ENCODE measurements around the gene PCSK6.
"Not testable (repeated sequence)": the region's sequence is repeated elsewhere in the genome, so short reads cannot be mapped to it uniquely, and the experiment has no call there.

PCSK6 gene

DNA sequence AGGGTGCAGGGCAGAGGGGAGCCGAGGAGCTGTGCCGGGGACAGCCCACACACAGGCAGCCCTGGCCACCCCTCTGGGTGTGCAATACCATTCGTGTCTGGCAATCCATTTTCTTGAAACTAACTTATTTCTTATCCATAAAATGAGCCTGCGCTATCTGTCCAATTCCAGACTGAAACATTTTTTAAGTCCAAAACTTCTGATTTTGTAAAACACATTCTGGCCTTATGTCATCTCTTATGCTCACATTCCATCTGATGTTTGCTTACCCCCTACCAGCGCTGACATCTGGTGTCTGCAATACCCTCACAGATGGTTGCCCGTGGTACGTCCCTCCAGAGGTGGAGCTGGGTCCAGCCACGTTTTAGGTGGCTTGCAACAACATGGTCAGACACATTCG, 31.8 kb downstream of the PCSK6 start:
- H3K4me3 ChIP-seq (ENCODE audit: low read depth, low read length): no peak overlapping the region
- TF ChIP-seq, protein P1, sequence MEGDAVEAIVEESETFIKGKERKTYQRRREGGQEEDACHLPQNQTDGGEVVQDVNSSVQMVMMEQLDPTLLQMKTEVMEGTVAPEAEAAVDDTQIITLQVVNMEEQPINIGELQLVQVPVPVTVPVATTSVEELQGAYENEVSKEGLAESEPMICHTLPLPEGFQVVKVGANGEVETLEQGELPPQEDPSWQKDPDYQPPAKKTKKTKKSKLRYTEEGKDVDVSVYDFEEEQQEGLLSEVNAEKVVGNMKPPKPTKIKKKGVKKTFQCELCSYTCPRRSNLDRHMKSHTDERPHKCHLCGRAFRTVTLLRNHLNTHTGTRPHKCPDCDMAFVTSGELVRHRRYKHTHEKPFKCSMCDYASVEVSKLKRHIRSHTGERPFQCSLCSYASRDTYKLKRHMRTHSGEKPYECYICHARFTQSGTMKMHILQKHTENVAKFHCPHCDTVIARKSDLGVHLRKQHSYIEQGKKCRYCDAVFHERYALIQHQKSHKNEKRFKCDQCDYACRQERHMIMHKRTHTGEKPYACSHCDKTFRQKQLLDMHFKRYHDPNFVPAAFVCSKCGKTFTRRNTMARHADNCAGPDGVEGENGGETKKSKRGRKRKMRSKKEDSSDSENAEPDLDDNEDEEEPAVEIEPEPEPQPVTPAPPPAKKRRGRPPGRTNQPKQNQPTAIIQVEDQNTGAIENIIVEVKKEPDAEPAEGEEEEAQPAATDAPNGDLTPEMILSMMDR (IDR thresholded peaks at IDR 0.05; ENCODE audit: low read depth, low read length): no peak

DNA sequence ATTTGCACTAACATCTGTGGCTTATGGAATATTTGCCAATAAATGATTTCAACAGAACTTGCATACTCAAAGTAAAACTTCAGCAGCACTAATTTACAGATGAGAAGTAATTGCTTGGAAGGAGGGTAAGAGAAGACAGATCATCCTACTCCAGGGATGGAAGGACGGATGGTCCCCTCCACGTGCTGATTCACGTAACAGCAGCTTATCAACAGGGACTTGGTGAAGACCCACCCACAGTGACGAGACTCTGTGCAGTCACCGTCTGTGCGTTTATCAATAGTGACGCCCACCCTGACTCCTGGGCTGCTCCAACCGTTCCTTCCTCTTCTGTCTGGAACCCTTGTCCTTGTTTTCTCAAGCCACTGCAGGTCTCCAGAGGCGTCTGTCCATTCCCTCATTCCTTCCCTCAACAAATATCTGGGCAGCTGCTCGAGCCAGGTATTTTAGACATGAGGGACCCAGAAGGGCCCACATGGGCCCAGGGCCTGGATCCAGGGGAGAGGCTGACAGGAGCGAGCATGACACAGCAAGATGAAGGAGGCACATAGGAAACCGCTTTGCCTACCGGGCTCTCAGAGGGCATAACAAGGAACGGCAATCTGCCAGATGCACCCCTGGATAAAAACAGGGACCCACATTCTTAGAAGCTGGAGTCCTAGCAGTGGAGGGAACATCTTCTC, 33.3 kb downstream of the PCSK6 start:
- TF ChIP-seq, protein P1 (IDR thresholded peaks at IDR 0.05; ENCODE audit: low read depth, low read length): no peak
- no peak overlapping the region for H3K4me3 ChIP-seq (ENCODE audit: low read depth, low read length)

- TF ChIP-seq, protein P1 (IDR thresholded peaks at IDR 0.05; ENCODE audit: low read depth, low read length): no peak
- H3K4me3 ChIP-seq (ENCODE audit: low read depth, low read length): no peak overlapping the region
These were observed 34.0 kb downstream of the PCSK6 start for GRCh38 chr15:101455291-101456025.

DNA sequence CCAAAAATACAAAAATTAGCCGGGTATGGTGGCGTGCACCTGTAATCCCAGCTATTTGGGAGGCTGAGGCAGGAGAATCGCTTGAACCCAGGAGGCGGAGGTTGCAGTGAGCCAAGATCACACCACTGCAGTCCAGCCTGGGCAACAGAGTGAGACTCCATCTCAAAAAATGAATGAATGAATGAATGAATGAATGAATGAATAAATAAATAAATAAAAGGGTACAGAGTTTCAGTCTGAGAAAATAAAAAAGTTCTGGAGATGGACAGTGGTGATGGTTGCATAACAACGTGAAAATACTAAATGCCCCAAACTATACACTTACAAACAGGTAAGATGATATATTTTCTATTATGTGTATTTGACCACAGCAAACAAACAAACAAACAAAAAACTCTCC, 34.7 kb downstream of the PCSK6 start:
- not testable (repeated sequence) for H3K4me3 ChIP-seq (ENCODE audit: low read depth, low read length)

DNA sequence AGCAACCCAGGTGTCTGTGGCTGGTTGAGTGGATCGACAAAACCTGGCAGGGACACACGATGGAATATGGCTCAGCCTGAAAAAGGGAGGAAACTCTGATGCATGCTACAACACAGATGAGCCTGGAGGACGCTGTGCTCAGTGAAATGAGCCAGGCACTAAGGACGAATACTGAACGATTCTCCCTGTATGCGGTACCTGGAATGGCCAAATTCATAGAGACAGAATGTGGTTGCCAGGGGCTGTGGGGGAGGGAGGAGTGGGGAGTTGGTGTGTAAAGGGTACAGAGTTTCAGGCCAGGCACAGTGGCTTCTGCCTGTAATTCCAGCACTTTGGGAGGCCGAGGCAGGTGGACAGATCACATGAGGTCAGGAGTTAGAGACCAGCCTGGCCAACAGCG, 35.1 kb downstream of the PCSK6 start:
- TF ChIP-seq, protein P1 (IDR thresholded peaks at IDR 0.05; ENCODE audit: low read depth, low read length): no peak
- no peak overlapping the region for H3K4me3 ChIP-seq (ENCODE audit: low read depth, low read length)

- TF ChIP-seq, protein P1 (IDR thresholded peaks at IDR 0.05; ENCODE audit: low read depth, low read length): no peak
- H3K4me3 ChIP-seq (ENCODE audit: low read depth, low read length): no peak overlapping the region
These were observed 36.1 kb downstream of the PCSK6 start for GRCh38 chr15:101453123-101454120.

DNA sequence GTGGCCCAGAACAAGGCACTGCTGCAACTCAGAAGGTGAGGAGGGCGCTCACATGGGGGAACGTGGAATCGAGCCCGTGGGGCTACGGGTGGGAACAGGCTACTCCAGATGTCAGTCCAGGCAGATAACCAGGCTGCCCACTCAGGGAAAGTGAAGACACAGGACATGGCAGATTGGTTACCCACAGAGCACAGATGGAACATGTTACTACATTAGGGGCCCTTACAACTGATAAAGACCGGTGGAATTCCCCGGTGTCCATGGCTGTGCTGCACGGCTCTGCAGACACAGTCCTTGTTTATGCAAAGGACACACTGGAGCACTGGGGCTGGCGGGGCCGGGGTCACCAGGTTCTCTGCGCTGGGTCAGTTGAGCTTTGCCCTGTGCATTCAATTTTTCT, 36.9 kb downstream of the PCSK6 start:
- TF ChIP-seq, protein P1 (IDR thresholded peaks at IDR 0.05; ENCODE audit: low read depth, low read length): no peak
- no peak overlapping the region for H3K4me3 ChIP-seq (ENCODE audit: low read depth, low read length)

Data from WI38 (cell line).